ENCODE data around the gene COX7A2L.

- TF ChIP-seq CTCF (IDR thresholded peaks at IDR 0.05) (no peak), ZFX (IDR thresholded peaks at IDR 0.05; ENCODE audit: borderline replicate concordance) (no peak)
These were observed 22.3 kb downstream of the COX7A2L start for GRCh38 chr2:42338567-42339190.
